GM21526 (cell line): ENCODE data around the gene CAGE1.
"Not testable (repeated sequence)": the region's sequence is repeated elsewhere in the genome, so short reads cannot be mapped to it uniquely, and the experiment has no call there.

Experiments
- ATAC-seq: cut with Tn5 transposase; IDR thresholded peaks from one replicate; pipeline ENCODE4 v1.9.1; 2021; ENCODE audit warnings: moderate library complexity; ENCODE audit not compliant: unreplicated experiment, low FRiP score

The CAGE1 gene

GRCh38 chr6:7410851-7411250 lies 21.3 kb upstream of the CAGE1 start:
- ATAC-seq: no peak

DNA sequence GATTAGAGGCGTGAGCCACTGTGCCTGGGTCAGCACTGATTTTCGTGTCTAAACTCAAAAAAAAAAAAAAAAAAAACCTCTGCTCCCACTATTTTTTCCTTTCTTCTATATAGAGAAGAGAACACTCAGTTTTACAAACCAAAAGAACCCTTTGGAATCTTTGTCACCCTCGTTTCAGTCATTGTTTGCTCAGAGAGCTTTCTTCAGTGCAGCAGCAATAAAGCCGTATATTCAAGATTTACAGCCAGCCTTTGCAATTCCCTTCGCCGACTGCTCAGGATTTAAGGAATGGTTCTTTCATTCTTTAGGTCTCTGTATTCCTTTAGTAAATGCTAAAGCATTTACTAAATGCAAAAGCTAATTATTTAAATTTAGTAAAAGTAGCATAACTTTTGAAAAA lies 20.2 kb upstream of the CAGE1 start:
- no peak for ATAC-seq

DNA sequence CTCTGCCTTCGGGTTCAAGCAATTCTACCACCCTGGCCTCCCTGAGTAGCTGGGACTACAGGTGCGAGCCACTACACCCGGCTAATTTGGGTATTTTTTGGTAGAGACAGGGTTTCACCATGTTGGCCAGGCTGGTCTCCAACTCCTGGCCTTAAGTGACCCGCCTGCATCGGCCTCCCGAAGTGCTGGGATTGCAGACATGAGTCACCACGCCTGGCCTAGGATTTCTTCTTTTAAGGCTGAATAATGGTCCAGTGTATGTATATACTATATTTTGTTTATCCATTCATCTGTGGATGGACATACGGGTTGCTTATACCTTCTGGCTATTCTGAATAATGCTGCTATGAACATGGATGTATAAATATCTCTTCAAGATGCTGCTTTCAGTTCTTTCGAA lies 17.2 kb upstream of the CAGE1 start:
- ATAC-seq: no peak

DNA sequence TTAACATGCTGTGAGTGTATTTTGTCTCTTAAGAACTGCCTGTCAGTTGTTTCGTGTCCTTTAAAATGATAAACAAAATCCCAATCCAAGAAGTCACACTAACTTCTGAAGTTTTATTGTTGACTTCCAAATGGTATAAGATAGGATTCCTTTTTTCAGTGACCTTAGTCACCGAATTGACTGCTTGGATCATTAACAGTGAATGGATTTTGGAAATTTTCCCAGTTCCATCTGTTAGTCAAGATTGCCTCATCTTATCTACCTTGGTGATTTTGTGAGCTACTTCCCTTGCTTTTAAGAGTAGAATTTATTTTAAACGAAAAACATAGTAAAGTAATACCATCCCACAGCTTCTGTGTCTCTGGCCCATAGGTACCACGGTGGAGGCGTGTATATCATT lies 15.0 kb upstream of the CAGE1 start:
- ATAC-seq: no peak

DNA sequence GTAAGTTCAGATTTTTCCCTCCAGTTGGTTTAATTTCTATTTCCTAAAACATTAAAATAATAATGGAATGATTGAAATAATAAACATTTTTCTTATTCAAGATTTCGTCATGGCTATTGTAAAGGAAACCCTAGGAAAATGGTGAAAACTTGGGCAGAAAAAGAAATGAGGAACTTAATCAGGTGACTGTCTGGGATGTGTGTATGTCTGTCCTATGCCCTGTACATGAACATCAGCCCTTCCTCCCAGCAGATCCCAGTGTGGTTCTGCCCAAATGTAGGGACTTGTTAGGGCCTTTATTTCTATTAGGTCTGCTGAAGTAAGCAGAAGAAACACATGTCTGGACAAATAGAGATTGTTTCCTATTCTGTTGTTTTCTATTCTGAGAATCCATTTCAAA lies 13.2 kb upstream of the CAGE1 start:
- no peak for ATAC-seq

DNA sequence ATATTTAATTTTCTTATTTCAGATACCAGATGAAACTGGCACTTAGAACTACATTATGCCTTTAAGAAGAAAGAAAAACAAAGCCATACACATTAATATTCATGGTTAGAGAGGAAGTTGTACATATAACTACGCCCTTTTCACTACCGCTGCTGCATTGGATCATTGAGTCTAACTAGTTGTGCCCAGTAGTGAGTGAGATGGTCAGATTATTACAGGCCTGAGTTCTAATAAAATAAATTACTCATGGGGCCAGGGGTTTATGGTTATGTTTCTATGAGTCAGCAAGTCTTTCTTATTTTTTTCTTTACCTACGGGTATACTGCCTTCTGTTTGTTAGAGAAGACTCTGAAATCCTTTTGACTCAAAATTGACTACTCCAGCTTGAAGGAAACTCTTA lies 11.5 kb upstream of the CAGE1 start:
- ATAC-seq: no peak

DNA sequence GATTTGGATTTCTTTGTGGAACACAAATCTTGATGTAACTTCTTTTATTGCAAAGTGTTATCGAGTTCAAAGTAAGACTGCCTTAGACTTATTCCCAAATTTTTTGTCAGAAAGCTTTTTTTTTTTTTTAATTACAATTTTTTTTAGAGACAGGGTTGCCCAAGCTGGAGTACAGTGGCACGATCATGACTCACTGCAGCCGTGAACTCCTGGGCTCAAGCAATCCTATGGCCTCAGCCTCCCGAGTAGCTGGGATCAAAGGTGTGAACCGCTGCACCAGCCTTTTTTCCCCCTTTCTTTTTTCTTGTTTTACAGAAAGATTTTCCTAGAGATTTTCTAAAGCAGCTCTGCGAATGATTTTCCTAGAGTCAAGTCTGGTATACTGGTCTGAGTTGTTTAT lies 2.9 kb upstream of the CAGE1 start:
- ATAC-seq: no peak

- ATAC-seq: no peak
These were observed 1.6 kb upstream of the CAGE1 start for GRCh38 chr6:7391151-7391550.

- ATAC-seq: peak; percentile 18
These were observed 810 bp upstream of the CAGE1 start for GRCh38 chr6:7390226-7390878.

DNA sequence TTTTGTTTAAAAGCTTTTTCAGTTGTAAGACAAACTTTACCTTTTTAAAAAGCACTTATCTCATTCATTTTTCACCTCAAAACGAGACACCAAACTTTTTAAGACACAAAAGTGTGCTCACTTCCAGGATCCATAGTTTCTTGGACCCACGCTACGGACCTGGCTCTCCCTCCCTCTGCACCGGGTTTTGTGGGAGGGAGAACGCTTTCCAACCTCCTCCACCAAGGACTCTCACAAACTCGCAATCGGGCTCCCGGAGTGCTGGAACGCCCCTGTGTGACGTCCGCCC lies 436 bp downstream of the CAGE1 start:
- ATAC-seq: no peak

DNA sequence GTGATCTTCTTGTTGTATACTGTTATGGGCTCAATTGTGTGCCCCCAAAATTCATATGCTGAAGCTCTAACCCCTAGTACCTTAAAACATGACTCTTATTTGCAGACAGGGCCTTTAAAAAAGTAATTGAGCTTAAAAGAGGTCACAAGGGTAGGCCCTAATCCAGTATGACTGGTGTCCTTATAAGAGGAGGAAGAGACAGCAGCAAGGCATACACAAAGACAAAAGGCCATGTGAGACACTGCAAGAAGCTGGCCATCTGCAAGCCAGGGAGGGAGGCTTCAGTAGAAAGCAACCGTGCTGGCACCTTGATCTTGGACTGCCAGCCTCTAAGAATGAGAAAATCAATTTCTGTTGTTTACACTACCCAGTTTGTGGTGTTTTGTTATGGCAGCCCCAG lies 8.4 kb downstream of the CAGE1 start:
- ATAC-seq: no peak

DNA sequence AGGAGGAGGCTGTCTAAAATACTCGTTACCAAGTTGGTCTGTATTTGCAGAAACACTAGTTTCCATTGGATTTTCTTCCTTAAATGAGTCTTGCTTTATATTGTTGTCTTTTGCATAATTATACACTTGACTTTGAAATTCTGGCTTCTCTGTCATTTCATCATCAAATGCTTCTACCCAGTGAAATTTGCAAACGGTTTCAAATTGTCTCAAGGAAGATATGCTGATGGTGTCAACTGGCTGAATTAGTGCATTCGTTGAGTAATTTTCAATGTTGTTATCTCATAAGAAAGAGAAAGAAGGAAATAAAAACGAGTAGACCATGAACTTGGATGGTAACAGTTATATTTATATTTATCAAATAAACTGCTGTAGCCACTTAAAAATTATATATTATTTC lies 10.8 kb downstream of the CAGE1 start:
- ATAC-seq: no peak

GRCh38 chr6:7377961-7378360 lies 11.6 kb downstream of the CAGE1 start:
- no peak for ATAC-seq

GRCh38 chr6:7373739-7374138 lies 15.8 kb downstream of the CAGE1 start:
- no peak for ATAC-seq

DNA sequence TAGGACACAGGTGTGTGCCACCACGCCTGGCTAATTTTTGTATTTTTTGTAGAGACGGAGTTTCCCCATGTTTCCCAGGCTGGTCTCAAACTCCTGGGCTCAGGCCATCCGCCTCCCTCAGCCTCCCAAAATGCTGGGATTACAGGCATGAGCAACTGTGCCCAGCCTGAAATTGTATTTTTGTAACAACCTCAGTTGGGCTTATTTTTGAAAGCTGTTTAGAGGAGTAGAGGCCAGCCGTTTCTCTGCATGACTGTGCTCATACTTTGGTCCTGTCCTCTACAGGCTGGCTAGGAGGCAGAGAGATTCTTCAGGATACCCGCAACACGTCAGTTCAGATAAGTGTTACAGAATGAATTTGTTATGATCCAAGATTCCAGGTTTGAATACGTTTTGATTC lies 22.1 kb downstream of the CAGE1 start:
- no peak for ATAC-seq

DNA sequence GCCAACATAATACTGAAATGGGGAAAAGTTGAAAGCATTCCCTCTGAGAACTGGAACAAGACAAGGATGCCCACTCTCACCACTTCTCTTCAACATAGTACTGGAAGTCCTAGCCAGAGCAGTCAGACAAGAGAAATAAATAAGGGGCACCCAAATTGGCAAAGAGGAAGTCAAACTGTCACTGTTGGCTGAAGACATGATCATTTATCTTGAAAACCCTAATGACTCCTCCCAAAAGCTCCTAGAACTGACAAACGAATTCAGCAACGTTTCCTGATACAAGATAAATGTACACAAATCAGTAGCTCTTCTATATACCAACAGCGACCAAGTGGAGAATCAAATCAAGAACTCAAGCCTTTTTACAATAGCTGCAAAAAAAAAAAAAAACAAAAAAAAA lies 37.6 kb downstream of the CAGE1 start:
- not testable (repeated sequence) for ATAC-seq

DNA sequence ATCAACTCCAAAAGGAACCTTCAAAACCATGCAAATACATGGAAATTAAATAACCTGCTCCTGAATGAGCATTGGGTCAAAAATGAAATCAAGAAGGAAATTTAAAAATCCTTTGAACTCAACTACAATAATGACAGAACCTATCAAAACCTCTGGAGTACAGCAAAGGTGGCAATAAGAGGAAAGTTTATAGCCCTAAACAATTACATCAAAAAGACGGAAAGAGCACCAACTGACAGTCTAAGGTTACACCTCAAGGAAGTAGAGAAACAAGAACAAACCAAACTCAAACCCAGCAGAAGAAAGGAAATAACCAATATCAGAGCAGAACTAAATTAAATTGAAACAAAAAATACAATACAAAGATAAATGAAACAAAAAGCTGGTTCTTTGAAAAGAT lies 39.0 kb downstream of the CAGE1 start:
- not testable (repeated sequence) for ATAC-seq

- not testable (repeated sequence) for ATAC-seq
These were observed 42.0 kb downstream of the CAGE1 start for GRCh38 chr6:7347551-7347997.

GRCh38 chr6:7344773-7345450 lies 44.6 kb downstream of the CAGE1 start:
- ATAC-seq: not testable (repeated sequence)

GRCh38 chr6:7343546-7344475 lies 45.7 kb downstream of the CAGE1 start:
- no peak for ATAC-seq

DNA sequence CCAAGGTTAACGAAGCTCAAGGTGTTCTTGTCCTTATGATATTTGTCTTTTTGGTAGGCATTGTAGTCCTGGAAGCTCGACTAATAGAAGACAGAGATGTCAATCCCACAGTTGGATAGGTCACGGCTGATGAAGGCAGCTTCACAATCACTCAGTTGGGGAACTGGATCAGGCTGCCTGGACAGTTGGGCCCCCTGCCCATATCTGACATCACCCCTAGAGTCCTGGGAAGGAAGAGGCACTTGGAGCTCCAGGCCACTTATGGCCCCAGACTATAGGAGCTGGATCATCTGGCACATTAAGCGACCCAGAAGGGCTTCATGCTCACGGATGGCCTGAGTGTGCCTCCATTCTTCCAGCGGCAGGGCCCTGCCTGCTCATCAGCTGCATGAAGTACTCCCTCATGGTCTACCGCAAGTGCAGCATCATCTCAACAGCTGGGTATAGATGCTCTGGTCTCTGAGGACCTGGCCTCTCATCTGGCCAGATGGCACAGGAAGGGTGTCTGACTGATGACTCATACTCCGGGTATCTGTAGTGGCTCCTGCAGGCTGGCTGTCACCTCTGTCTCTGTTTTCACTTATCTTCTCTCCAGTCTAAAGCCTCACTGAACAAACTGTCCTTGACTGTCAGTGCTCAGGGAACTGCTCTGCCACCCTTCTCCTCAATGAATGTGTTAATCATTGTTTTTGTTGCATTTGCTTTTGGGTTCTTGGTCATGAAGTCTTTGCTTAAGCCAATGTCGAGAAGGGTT lies 47.4 kb downstream of the CAGE1 start:
- no peak for ATAC-seq
